K562 (cell line): ENCODE data around the gene GRAMD2B. TPM values are rescaled to one million over a fixed set of nuclear protein-coding genes. Genes with fewer than 3 reads are reported as not detected.

ENCODE experiments used
- ARNT ChIP-seq, 2 experiments: fragments of 450-650 bp; IDR thresholded peaks; 2 replicates each; pipeline ENCODE4 v1.6.1; 2016; ENCODE audit warnings: mild to moderate bottlenecking in 1 of 2
- CHD7 ChIP-seq: fragments of 200-600 bp; sonication (generic); IDR thresholded peaks from one replicate; pipeline ENCODE4 v1.6.1; 2012; ENCODE audit warnings: mild to moderate bottlenecking, low read depth, low read length, inconsistent platforms
- CREB5 ChIP-seq: fragments of 250-450 bp; sonication (Bioruptor Pico); IDR thresholded peaks from 2 replicates; pipeline ENCODE4 v1.5.0; 2020; ENCODE audit warnings: mild to moderate bottlenecking
- CREM ChIP-seq: IDR thresholded peaks from 2 replicates; pipeline ENCODE4 v1.6.1; 2014; ENCODE audit warnings: antibody characterized with exemption, low read depth
- EGR1 ChIP-seq: fragments of 450-650 bp; conservative IDR thresholded peaks from 2 replicates; pipeline ENCODE4 v1.6.1; 2017; ENCODE audit warnings: mild to moderate bottlenecking
- ELF4 ChIP-seq: fragments of 450-650 bp; formaldehyde crosslinking; IDR thresholded peaks from 2 replicates; pipeline ENCODE4 v1.4.0; 2022; ENCODE audit warnings: missing genetic modification characterization
- GABPB1 ChIP-seq: sonication (generic); formaldehyde crosslinking; IDR thresholded peaks from 2 replicates; pipeline ENCODE4 v1.8.0; 2022; ENCODE audit warnings: mild to moderate bottlenecking, missing genetic modification reagents
- GTF2E2 ChIP-seq: fragments of 200-800 bp; sonication (Bioruptor generic); IDR thresholded peaks from 2 replicates; pipeline ENCODE4 v1.6.1; 2016; ENCODE audit warnings: missing genetic modification characterization, missing compliant biosample characterization
- MEF2A ChIP-seq: IDR thresholded peaks from 2 replicates; pipeline ENCODE4 v1.6.1; 2011; ENCODE audit warnings: low read depth, mild to moderate bottlenecking, low read length, moderate library complexity; ENCODE audit not compliant: control insufficient read depth
- MITF ChIP-seq: IDR thresholded peaks from 2 replicates; pipeline ENCODE4 v1.6.1; 2014; ENCODE audit warnings: antibody characterized with exemption
- MTA1 ChIP-seq: fragments of 450-650 bp; IDR thresholded peaks from 2 replicates; pipeline ENCODE4 v1.6.1; 2017; ENCODE audit warnings: borderline replicate concordance
- NCOA1 ChIP-seq: fragments of 450-650 bp; IDR thresholded peaks from 2 replicates; pipeline ENCODE4 v1.6.1; 2016; ENCODE audit warnings: low read depth
- SMAD3 ChIP-seq: fragments of 450-650 bp; formaldehyde crosslinking; conservative IDR thresholded peaks from 2 replicates; pipeline ENCODE4 v1.4.0; 2020; ENCODE audit warnings: mild to moderate bottlenecking
- TARDBP ChIP-seq: fragments of 450-650 bp; IDR thresholded peaks from 2 replicates; pipeline ENCODE4 v1.6.1; 2016
- TCF7 ChIP-seq: sonication (generic); IDR thresholded peaks from 2 replicates; pipeline ENCODE4 v1.6.1; 2016; ENCODE audit warnings: antibody characterized with exemption, borderline replicate concordance
- ZNF23 ChIP-seq: fragments of 250-450 bp; sonication (Bioruptor Pico); IDR thresholded peaks from 2 replicates; pipeline ENCODE4 v1.4.0; 2020; ENCODE audit warnings: mild to moderate bottlenecking
- polyA plus RNA-seq, 8 experiments: library from polyadenylated mRNA; depleted of rRNA in 4 of 8; stranded (reverse) in 5 of 8; unstranded in 3 of 8; fragments of >200 nt; fragmentation: Nextera tagmentation in 2 of 8; fragmentation: Illumina TruSeq in 1 of 8; extraction: Ambion mirVana in 2 of 8; extraction: Trizol in 1 of 8; gene quantifications; 2 replicates each; pipeline versions ENCODE4 v1.2.1 to v1.2.3, GENCODE V29; 2011 to 2014; ENCODE audit warnings: inconsistent platforms in 1 of 8, missing spikeins in 1 of 8
- total RNA-seq, 7 experiments: library from RNA; depleted of rRNA in 6 of 7; stranded (reverse); fragments of >200 nt in 6 of 7; fragmentation: Illumina TruSeq in 2 of 7; extraction: Trizol in 2 of 7; gene quantifications; 2 replicates each; pipeline versions ENCODE4 v1.2.1 to v1.2.3, GENCODE V29; 2011 to 2021; ENCODE audit warnings: low replicate concordance in 1 of 7

The GRAMD2B gene
- total and polyA plus RNA-seq, 9 of the 15 experiments (the other 6 are each of a cell fraction or from before 2014, with no cell fraction given) = 0.32 to 4.2 (median 1.4) TPM

- TF ChIP-seq CHD7 (no peak), MEF2A (0 out of 2 replicates have a peak, but pooled peaks have one; percentile 16), ELF4 (no peak), SMAD3 (CRISPR knock-in tag) (no peak), GTF2E2 (tag) (peak; percentile 39; the same call in 1 of the 2 replicates), CREM (peak; percentile 85), ARNT (IDR thresholded peaks at IDR 0.05) (peak in 1 of 2 experiments; percentile 73; a peak in 1 of 4 replicates), TARDBP (peak; percentile 57; the same call in 1 of the 2 replicates), MTA1 (0 out of 2 replicates have a peak, but pooled peaks have one; percentile 20), ZNF23 (CRISPR knock-in tag) (no peak), TCF7 (0 out of 2 replicates have a peak, but pooled peaks have one; percentile 30), MITF (0 out of 2 replicates have a peak, but pooled peaks have one; percentile 44), NCOA1 (peak; percentile 70; the same call in 1 of the 2 replicates), CREB5 (CRISPR knock-in tag) (no peak), EGR1 (no peak), GABPB1 (CRISPR knock-in tag) (no peak; the same call in 1 of the 2 replicates)
Measured at GRCh38 chr5:126514558-126515141, 91.4 kb downstream of the GRAMD2B start (continued).
